Mesothelial cell of epicardium (in vitro differentiated cells): ENCODE results near the gene PUSL1. TPM values are rescaled to one million over a fixed set of nuclear protein-coding genes. Genes with fewer than 3 reads are reported as not detected.

Experiments
- DNase-seq, 2 experiments: peaks; one replicate each; pipeline ENCODE4 v3.0.0; 2021; ENCODE audit warnings: low spot score in 2 of 2; ENCODE audit not compliant: unreplicated experiment in 2 of 2
- H3K27ac Mint-ChIP-seq: 2 replicates; pipeline ENCODE4 v1.8.0; 2021; ENCODE audit warnings: mixed read lengths
- H3K27me3 Mint-ChIP-seq: 2 replicates; pipeline ENCODE4 v1.8.0; 2021; ENCODE audit warnings: low read depth, mixed read lengths
- H3K36me3 Mint-ChIP-seq: 2 replicates; pipeline ENCODE4 v1.8.0; 2021; ENCODE audit warnings: mixed read lengths
- H3K4me1 Mint-ChIP-seq: 2 replicates; pipeline ENCODE4 v1.8.0; 2021; ENCODE audit warnings: mixed read lengths
- H3K4me3 Mint-ChIP-seq: 2 replicates; pipeline ENCODE4 v1.8.0; 2021; ENCODE audit warnings: mild to moderate bottlenecking, moderate library complexity, mixed read lengths
- H3K9me3 Mint-ChIP-seq: 2 replicates; pipeline ENCODE4 v1.8.0; 2021; ENCODE audit warnings: mixed read lengths
- CTCF ChIP-seq: fragments of 200-600 bp; sonication (generic); IDR thresholded peaks from one replicate; pipeline ENCODE4 v1.5.0; 2021; ENCODE audit warnings: antibody characterized with exemption; ENCODE audit not compliant: unreplicated experiment
- total RNA-seq: library from RNA; stranded (reverse); gene quantifications from 3 replicates; pipeline ENCODE4 v1.2.1, GENCODE V29; 2021

PUSL1 gene
- total RNA-seq, 1 donor from 2014 or later: 12.7 TPM

- DNase-seq: no peak
- H3K27me3 Mint-ChIP-seq: no peaks in the 10 kb centered on the region
- H3K27ac Mint-ChIP-seq: no peak overlapping the region
- no peaks in the 10 kb centered on the region for H3K9me3 Mint-ChIP-seq
- no peak for TF ChIP-seq CTCF
- no peak overlapping the region for H3K4me3 Mint-ChIP-seq
- peaks cover 8% of the 10 kb centered on the region for H3K4me1 Mint-ChIP-seq
- peaks cover 5% of the 10 kb centered on the region for H3K36me3 Mint-ChIP-seq
These were observed 4.3 kb downstream of the PUSL1 start for GRCh38 chr1:1312450-1313314.

GRCh38 chr1:1313500-1314236 is 5.3 kb downstream of the PUSL1 start:
- no peak for TF ChIP-seq CTCF
- H3K27me3 Mint-ChIP-seq: no peaks in the 10 kb centered on the region
- peaks cover 5% of the 10 kb centered on the region for H3K36me3 Mint-ChIP-seq
- H3K9me3 Mint-ChIP-seq: no peaks in the 10 kb centered on the region
- no peak for DNase-seq
- H3K4me1 Mint-ChIP-seq: peaks cover 10% of the 10 kb centered on the region
- no peak overlapping the region for H3K27ac Mint-ChIP-seq
- no peak overlapping the region for H3K4me3 Mint-ChIP-seq

GRCh38 chr1:1314237-1314586 is 5.8 kb downstream of the PUSL1 start:
- H3K4me3 Mint-ChIP-seq: no peak overlapping the region
- no peak for TF ChIP-seq CTCF
- no peak for DNase-seq
- H3K36me3 Mint-ChIP-seq: peaks cover 6% of the 10 kb centered on the region
- no peaks in the 10 kb centered on the region for H3K27me3 Mint-ChIP-seq
- H3K9me3 Mint-ChIP-seq: no peaks in the 10 kb centered on the region
- H3K27ac Mint-ChIP-seq: no peak overlapping the region
- peaks cover 8% of the 10 kb centered on the region for H3K4me1 Mint-ChIP-seq

GRCh38 chr1:1314678-1315335 is 6.4 kb downstream of the PUSL1 start:
- DNase-seq: no peak
- no peak overlapping the region for H3K4me3 Mint-ChIP-seq
- H3K27ac Mint-ChIP-seq: no peak overlapping the region

More at GRCh38 chr1:1314678-1315335, 6.4 kb downstream of the PUSL1 start:
- Mint-ChIP-seq H3K4me1 (peaks cover 7% of the 10 kb centered on the region), H3K9me3 (no peaks in the 10 kb centered on the region), H3K36me3 (peaks cover 7% of the 10 kb centered on the region), H3K27me3 (no peaks in the 10 kb centered on the region)
- TF ChIP-seq CTCF: no peak
